ENCODE data around the gene AGTPBP1.
"Not testable (repeated sequence)": the region's sequence is repeated elsewhere in the genome, so short reads cannot be mapped to it uniquely, and the experiment has no call there.

AGTPBP1 gene

GRCh38 chr9:85600675-85601263 is 141.0 kb downstream of the AGTPBP1 start:
- no peak overlapping the region for H3K27ac ChIP-seq
- TF ChIP-seq CTCF (IDR thresholded peaks at IDR 0.05), result no peak
- no peak for DNase-seq (ENCODE audit: low spot score)
- no peak overlapping the region for H3K4me3 ChIP-seq

- H3K27ac ChIP-seq, result no peak overlapping the region
Measured at GRCh38 chr9:85599540-85600105, 142.1 kb downstream of the AGTPBP1 start.

GRCh38 chr9:85594316-85594715 is 147.4 kb downstream of the AGTPBP1 start:
- Histone ChIP-seq H3K4me3 (no peak overlapping the region), H3K27ac (no peak overlapping the region)
- no peak for DNase-seq (ENCODE audit: low spot score)
- no peak for TF ChIP-seq CTCF (IDR thresholded peaks at IDR 0.05)

More at GRCh38 chr9:85599540-85600105, 142.1 kb downstream of the AGTPBP1 start:
- TF ChIP-seq CTCF (IDR thresholded peaks at IDR 0.05), result no peak
- no peak for DNase-seq (ENCODE audit: low spot score)
- no peak overlapping the region for H3K4me3 ChIP-seq

GRCh38 chr9:85586684-85587083 is 155.1 kb downstream of the AGTPBP1 start:
- DNase-seq (ENCODE audit: low spot score), result no peak
- H3K27ac ChIP-seq, result no peak overlapping the region

GRCh38 chr9:85577353-85577952 is 164.3 kb downstream of the AGTPBP1 start:
- no peak overlapping the region for H3K27ac ChIP-seq
- no peak overlapping the region for H3K4me3 ChIP-seq
- DNase-seq (ENCODE audit: low spot score), result no peak
- no peak for TF ChIP-seq CTCF (IDR thresholded peaks at IDR 0.05)

More at GRCh38 chr9:85586684-85587083, 155.1 kb downstream of the AGTPBP1 start:
- no peak for TF ChIP-seq CTCF (IDR thresholded peaks at IDR 0.05)
- no peak overlapping the region for H3K4me3 ChIP-seq

GRCh38 chr9:85575868-85576267 is 165.9 kb downstream of the AGTPBP1 start:
- no peak for DNase-seq (ENCODE audit: low spot score)
- no peak for TF ChIP-seq CTCF (IDR thresholded peaks at IDR 0.05)
- Histone ChIP-seq H3K4me3 (no peak overlapping the region), H3K27ac (no peak overlapping the region)

GRCh38 chr9:85573546-85573945 is 168.2 kb downstream of the AGTPBP1 start:
- not testable (repeated sequence) for H3K27ac ChIP-seq; DNase-seq (ENCODE audit: low spot score); H3K4me3 ChIP-seq

- not testable (repeated sequence) for H3K4me3 ChIP-seq; DNase-seq (ENCODE audit: low spot score); H3K27ac ChIP-seq
Measured at GRCh38 chr9:85572917-85573316, 168.8 kb downstream of the AGTPBP1 start.

Measured in coronary artery (tissue), 2 donors.